Kidney (tissue), 14 donors: ENCODE data around the gene SNX32. TPM values are rescaled to one million over a fixed set of nuclear protein-coding genes. Genes with fewer than 3 reads are reported as not detected.

Source experiments
- DNase-seq, 5 donors: peaks; one replicate each; pipeline ENCODE4 v3.0.0-alpha.2; 2013 to 2020
- FAIRE-seq: peaks from 2 replicates; lab custom pipeline; 2012; peaks lifted over from hg19 to GRCh38; lab: Jason Lieb, UNC
- H3K27ac ChIP-seq, 2 donors: one replicate each; pipeline ENCODE4 v1.7.0; 2013; ENCODE audit warnings: low read depth in 2 of 2, low read length in 2 of 2, inconsistent platforms in 1 of 2
- H3K27me3 ChIP-seq: one replicate; pipeline ENCODE4 v1.7.1; 2013; ENCODE audit warnings: low read length, inconsistent platforms; ENCODE audit not compliant: control insufficient read depth, insufficient read depth
- H3K36me3 ChIP-seq, 3 donors: one replicate each; pipeline versions ENCODE4 v1.7.0 to v1.7.1; 2013; ENCODE audit warnings: low read length in 3 of 3, control low read depth in 1 of 3, inconsistent platforms in 1 of 3; ENCODE audit not compliant: insufficient read depth in 3 of 3, control insufficient read depth in 2 of 3
- H3K4me1 ChIP-seq, 3 donors: one replicate each; pipeline versions ENCODE4 v1.7.0 to v1.7.1; 2013; ENCODE audit warnings: low read length in 3 of 3, inconsistent platforms in 1 of 3, low read depth in 1 of 3; ENCODE audit not compliant: control insufficient read depth in 2 of 3, insufficient read depth in 2 of 3
- H3K4me3 ChIP-seq, 3 donors: one replicate each; pipeline versions ENCODE4 v1.7.0 to v1.8.1; 2013; ENCODE audit warnings: low read length in 3 of 3, control low read depth in 1 of 3, inconsistent platforms in 1 of 3
- H3K9ac ChIP-seq, 3 donors: one replicate each; pipeline versions ENCODE4 v1.7.0 to v1.7.1; 2013; ENCODE audit warnings: low read length in 3 of 3, control low read depth in 1 of 3, inconsistent platforms in 1 of 3
- H3K9me3 ChIP-seq, 3 donors: one replicate each; pipeline versions ENCODE4 v1.7.0 to v1.7.1; 2013; ENCODE audit warnings: low read length in 3 of 3, control low read depth in 1 of 3, inconsistent platforms in 1 of 3; ENCODE audit not compliant: control insufficient read depth in 2 of 3, insufficient read depth in 1 of 3
- CTCF ChIP-seq: IDR thresholded peaks from 3 replicates; pipeline ENCODE4 v1.5.1; 2012; ENCODE audit warnings: mild to moderate bottlenecking, moderate library complexity, borderline replicate concordance; ENCODE audit not compliant: insufficient read depth; ENCODE audit errors: extremely low read depth
- intact Hi-C: fragments of 100-400 bp; cut with DNase I; formaldehyde crosslinking; loops from one replicate; pipeline ENCODE4 v1.11.1; 2022
- polyA plus RNA-seq: library from polyadenylated mRNA; stranded (reverse); fragments of 350-450 nt; fragmentation: Illumina TruSeq; extraction: RNeasy Lipid Tissue Mini Kit (QIAGEN cat#74804); gene quantifications from one replicate; pipeline ENCODE4 v1.2.3, GENCODE V29; 2014; ENCODE audit warnings: low read depth, low replicate concordance; ENCODE audit not compliant: insufficient read depth
- total RNA-seq: library from RNA; stranded (reverse); fragmentation: NEBNext Ultra II Directional; extraction: Animal tissue kit (Norgen Biotek cat#: 25700); gene quantifications from one replicate; pipeline ENCODE4 v1.2.1, GENCODE V29; 2021
- donor health status: control.
- donor health status: control.
- donor health status: control.
- donor health status: control.
- donor health status: control.
- donor health status: DM: yes; HTN: yes; CAD: no.
- donor health status: Normal renal cell carcinoma (clear cell type).

SNX32 gene
- total and polyA plus RNA-seq, 2 donors from 2014 or later: 0.43 to 1.0 TPM

DNA sequence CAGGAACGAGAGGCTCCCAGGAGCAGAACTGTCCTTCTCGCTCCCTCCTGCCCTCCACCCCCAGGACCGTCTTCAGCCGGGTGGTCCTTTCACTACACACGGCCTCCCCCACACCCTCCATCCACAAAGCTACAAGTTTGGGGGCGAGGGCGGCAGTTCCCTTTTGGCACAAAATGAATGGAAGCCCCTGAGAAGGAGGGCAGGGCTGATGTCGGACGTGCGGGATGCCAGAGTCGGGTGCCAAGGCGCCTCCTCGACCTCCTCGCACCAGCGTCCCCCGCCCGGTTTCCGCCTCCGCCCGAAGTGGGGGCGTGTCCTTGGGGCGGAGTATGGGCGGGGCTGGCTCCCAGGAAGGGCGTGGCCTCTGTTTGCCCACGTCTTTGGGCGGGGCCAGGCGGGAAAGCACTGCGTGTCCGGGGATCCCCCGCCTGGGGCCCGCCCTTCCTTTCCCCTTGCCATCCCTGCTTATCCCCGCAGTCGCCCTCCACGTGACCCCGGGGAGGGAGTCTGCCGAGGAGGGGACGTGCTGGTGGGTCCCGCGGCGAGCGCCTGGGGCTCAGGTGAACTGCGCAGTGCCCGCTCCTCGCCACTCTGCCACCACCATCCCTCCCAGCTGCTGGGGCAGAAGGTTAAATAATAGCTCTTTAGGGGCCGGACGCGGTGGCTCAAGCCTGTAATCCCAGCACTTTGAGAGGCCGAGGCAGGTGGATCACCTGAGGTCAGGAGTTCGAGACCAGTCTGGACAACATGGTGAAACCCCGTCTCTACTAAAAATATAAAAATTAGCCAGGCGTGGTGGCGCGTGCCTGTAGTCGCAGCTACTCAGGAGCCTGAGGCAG lies 39.8 kb downstream of the SNX32 start:
- Histone ChIP-seq H3K4me1 (peaks cover 0 to 16% (median 3%) of the 10 kb centered on the region in 3 donors), H3K27me3 (no peaks in the 10 kb centered on the region), H3K9me3 (no peaks in the 10 kb centered on the region), H3K9ac (peak overlapping the region; percentile 29 to 80 (median 59)), H3K4me3 (peak overlapping the region; percentile 66 to 71 (median 70)), H3K36me3 (peaks cover 0 to 6% (median 0%) of the 10 kb centered on the region in 3 donors), H3K27ac (peak overlapping the region; percentile 84 to 85)
- intact Hi-C loops: no loop called here
- peak; percentile 95 to 98 (median 97) for DNase-seq
- no peak for TF ChIP-seq CTCF
- FAIRE-seq: peak; percentile 82

DNA sequence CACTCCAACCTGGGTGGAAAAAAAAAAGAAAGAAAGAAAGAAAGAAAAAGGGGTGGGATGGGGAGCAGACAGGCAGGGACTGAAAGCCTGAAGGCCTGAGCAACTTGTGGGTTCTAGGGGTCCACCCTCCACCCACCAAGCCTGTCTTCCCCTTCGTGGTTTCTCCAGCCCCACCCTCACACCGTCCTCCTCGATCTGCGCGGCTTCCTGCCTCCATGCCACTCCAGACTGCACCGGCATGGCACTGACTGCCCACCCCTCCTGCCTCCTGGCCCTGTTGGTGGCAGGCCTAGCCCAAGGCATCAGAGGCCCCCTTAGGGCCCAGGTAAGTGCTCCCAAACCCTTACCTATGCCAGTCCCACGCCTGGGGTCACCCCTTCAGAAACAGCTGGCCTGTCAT lies 45.9 kb downstream of the SNX32 start, which contains the start of gene CTSW:
TSS of gene CTSW (plus strand) at position 221 of the 400 bp plus-strand sequence. CDS start at position 239, 18 bp downstream.
- no peak for TF ChIP-seq CTCF
- DNase-seq (no peak), FAIRE-seq (no peak)
- Histone ChIP-seq H3K27ac (no peak within 1 kb of the TSS), H3K9ac (no peak within 1 kb of the TSS), H3K9me3 (no peaks in the 10 kb centered on the region), H3K36me3 (peaks cover 4 to 12% (median 5%) of the 10 kb centered on the region in 3 donors), H3K4me1 (no peaks in the 10 kb centered on the region), H3K27me3 (no peaks in the 10 kb centered on the region), H3K4me3 (no peak within 1 kb of the TSS)
- intact Hi-C loops: loop anchor here (10.0 kb wide), 1 partner anchor 105 kb away; no protein-coding TSS in a partner anchor

DNA sequence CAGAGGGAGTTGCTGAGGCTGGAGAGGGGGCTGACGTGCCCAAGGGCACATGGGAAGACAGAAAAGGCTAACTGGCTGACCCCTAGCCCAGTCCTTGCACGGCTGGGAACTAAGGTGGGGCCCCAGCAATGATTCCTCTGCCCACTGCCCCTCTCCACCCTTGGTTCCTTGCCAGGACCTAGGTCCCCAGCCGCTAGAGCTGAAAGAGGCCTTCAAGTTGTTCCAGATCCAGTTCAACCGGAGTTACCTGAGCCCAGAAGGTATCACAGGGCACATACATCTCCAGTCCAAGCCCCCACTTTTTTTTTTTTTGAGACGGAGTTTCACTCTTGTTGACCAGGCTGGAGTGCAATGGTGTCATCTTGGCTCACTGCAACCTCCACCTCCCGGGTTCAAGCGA lies 46.3 kb downstream of the SNX32 start:
- Histone ChIP-seq H3K9ac (no peak overlapping the region), H3K27me3 (no peaks in the 10 kb centered on the region), H3K36me3 (peaks cover 4 to 12% (median 5%) of the 10 kb centered on the region in 3 donors), H3K9me3 (no peaks in the 10 kb centered on the region), H3K4me1 (peaks cover 0 to 3% (median 0%) of the 10 kb centered on the region in 3 donors), H3K27ac (no peak overlapping the region), H3K4me3 (no peak overlapping the region)
- FAIRE-seq (no peak), DNase-seq (no peak)
- intact Hi-C loops: loop anchor here (10.0 kb wide), 1 partner anchor 105 kb away; no protein-coding TSS in a partner anchor
- no peak for TF ChIP-seq CTCF
